Chondrocyte (in vitro differentiated cells): Measurements from ENCODE around the gene KRTAP9-1. TPM values are rescaled to one million over a fixed set of nuclear protein-coding genes. Genes with fewer than 3 reads are reported as not detected.
"Not testable (repeated sequence)": the region's sequence is repeated elsewhere in the genome, so short reads cannot be mapped to it uniquely, and the experiment has no call there.

Experiments
- DNase-seq: peaks from one replicate; pipeline ENCODE4 v3.0.0; 2021; ENCODE audit warnings: mixed read lengths, low spot score
- H3K27ac Mint-ChIP-seq: one replicate; pipeline ENCODE4 v1.8.0; 2021; ENCODE audit warnings: mild to moderate bottlenecking, moderate library complexity, mixed read lengths; ENCODE audit not compliant: unreplicated experiment
- H3K27me3 Mint-ChIP-seq: 2 replicates; pipeline ENCODE4 v1.8.0; 2021; ENCODE audit warnings: low read depth, mixed read lengths
- H3K36me3 Mint-ChIP-seq: 2 replicates; pipeline ENCODE4 v1.8.0; 2021; ENCODE audit warnings: low read depth, mixed read lengths
- H3K4me1 Mint-ChIP-seq: 2 replicates; pipeline ENCODE4 v1.8.0; 2021; ENCODE audit warnings: low read depth, mild to moderate bottlenecking, mixed read lengths
- H3K4me3 Mint-ChIP-seq: one replicate; pipeline ENCODE4 v1.8.0; 2021; ENCODE audit warnings: mild to moderate bottlenecking, moderate library complexity, mixed read lengths; ENCODE audit not compliant: unreplicated experiment
- H3K9me3 Mint-ChIP-seq: 2 replicates; pipeline ENCODE4 v1.8.0; 2021; ENCODE audit warnings: low read depth, mixed read lengths
- long read RNA-seq: library from polyadenylated mRNA; stranded (forward); transcript quantifications from one replicate; pipeline ENCODE4 v2.0.0, GENCODE V29; 2021
- total RNA-seq: library from RNA; stranded (reverse); gene quantifications from 3 replicates; pipeline ENCODE4 v1.2.1, GENCODE V29; 2021
- TF ChIP-seq, protein P1 (sequence below): fragments of 200-600 bp; sonication (generic); IDR thresholded peaks from 2 replicates; pipeline ENCODE4 v1.5.0; 2021; ENCODE audit warnings: antibody characterized with exemption, mild to moderate bottlenecking, moderate library complexity

Gene KRTAP9-1, protein sequence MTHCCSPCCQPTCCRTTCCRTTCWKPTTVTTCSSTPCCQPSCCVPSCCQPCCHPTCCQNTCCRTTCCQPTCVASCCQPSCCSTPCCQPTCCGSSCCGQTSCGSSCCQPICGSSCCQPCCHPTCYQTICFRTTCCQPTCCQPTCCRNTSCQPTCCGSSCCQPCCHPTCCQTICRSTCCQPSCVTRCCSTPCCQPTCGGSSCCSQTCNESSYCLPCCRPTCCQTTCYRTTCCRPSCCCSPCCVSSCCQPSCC
- total RNA-seq = not detected in 3 replicates
- long read RNA-seq = 0 reads

DNA sequence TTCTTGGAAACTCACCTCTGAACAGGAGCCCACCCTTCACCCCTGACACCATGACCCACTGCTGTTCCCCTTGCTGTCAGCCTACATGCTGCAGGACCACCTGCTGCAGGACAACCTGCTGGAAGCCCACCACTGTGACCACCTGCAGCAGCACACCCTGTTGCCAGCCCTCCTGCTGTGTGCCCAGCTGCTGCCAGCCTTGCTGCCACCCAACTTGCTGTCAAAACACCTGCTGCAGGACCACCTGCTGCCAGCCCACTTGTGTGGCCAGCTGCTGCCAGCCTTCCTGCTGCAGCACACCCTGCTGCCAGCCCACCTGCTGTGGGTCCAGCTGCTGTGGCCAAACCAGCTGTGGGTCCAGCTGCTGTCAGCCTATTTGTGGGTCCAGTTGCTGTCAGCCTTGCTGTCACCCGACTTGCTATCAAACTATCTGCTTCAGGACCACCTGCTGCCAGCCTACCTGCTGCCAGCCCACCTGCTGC, at the start of gene KRTAP9-1:
Gene KRTAP9-1 (plus strand): TSS at position 51 of the 482 bp plus-strand sequence. CDS start 0 bp downstream, at position 51.
- peaks cover 19% of the 10 kb centered on the region for H3K27me3 Mint-ChIP-seq

DNA sequence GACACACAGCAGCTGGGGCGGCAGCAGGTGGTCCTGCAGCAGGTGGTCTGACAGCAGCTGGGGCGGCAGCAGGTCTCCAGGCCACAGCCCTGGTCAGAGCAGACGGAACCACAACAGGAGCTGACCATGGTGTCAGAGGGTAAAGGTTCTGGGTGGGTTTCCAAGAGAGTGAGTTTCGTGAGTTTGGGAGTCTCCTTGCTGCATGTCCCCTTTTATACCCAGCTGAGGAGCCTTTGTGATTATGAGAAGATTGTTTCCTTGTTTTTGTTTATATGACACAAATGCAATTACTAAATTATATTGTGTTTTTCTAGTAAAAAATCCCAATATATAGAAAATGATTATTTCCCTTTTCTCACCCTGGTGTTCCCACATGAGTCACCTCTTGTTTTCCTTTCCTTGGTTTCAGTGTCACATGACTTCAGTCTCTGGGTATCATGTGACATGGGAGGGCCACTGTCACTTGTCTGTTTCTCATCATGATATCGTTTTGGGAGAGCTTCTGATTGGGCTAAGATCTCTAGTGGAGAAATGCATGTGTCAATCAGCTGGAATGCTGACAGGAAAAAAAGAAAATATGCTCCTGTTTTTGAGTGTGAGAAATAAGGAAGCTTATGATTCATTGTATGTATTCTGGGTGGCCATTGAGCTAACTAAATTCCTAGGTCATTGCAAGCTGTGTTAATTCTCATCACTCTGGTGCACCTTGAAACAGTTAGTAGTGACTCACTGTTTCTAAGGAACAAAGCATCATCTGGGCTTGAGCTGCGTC, 49.1 kb upstream of the KRTAP9-1 start, which contains the start of gene KRTAP4-6:
Gene KRTAP4-6 (minus strand): TSS at position 185 of the 772 bp plus-strand sequence. CDS start 57 bp downstream, at position 128.
- Mint-ChIP-seq H3K36me3 (peaks cover 10% of the 10 kb centered on the region), H3K4me1 (peaks cover 9% of the 10 kb centered on the region), H3K27me3 (no peaks in the 10 kb centered on the region), H3K4me3 (no peak within 1 kb of the TSS), H3K27ac (no peak within 1 kb of the TSS), H3K9me3 (peaks cover 30% of the 10 kb centered on the region)
- TF ChIP-seq, protein P1, sequence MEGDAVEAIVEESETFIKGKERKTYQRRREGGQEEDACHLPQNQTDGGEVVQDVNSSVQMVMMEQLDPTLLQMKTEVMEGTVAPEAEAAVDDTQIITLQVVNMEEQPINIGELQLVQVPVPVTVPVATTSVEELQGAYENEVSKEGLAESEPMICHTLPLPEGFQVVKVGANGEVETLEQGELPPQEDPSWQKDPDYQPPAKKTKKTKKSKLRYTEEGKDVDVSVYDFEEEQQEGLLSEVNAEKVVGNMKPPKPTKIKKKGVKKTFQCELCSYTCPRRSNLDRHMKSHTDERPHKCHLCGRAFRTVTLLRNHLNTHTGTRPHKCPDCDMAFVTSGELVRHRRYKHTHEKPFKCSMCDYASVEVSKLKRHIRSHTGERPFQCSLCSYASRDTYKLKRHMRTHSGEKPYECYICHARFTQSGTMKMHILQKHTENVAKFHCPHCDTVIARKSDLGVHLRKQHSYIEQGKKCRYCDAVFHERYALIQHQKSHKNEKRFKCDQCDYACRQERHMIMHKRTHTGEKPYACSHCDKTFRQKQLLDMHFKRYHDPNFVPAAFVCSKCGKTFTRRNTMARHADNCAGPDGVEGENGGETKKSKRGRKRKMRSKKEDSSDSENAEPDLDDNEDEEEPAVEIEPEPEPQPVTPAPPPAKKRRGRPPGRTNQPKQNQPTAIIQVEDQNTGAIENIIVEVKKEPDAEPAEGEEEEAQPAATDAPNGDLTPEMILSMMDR = no peak
- no peak for DNase-seq

More for the DNA sequence above, at the start of gene KRTAP9-1:
- not testable (repeated sequence) for DNase-seq, H3K4me3 Mint-ChIP-seq, H3K9me3 Mint-ChIP-seq, H3K36me3 Mint-ChIP-seq, H3K27ac Mint-ChIP-seq, H3K4me1 Mint-ChIP-seq

DNA sequence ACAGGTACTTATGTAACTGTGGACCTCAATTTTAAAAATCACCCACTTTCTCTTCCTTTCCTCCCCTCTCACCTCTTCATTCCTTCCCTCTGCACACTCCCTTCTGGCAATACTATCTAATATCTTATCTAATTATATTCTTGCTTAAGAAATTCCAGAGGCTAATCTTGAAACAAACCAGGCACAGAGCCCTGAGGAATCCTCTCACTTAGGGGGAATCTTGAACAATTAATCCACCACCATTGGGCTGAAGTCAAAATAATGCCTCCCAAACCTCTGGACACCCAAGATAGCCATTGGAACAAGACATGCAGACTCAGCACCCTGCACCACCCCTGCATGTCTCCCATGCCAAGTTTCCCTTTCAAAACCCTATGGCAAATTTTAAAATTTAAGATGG, 48.3 kb upstream of the KRTAP9-1 start:
- Mint-ChIP-seq H3K27ac (no peak overlapping the region), H3K4me3 (no peak overlapping the region), H3K27me3 (no peaks in the 10 kb centered on the region), H3K4me1 (peaks cover 9% of the 10 kb centered on the region), H3K36me3 (peaks cover 10% of the 10 kb centered on the region), H3K9me3 (peaks cover 30% of the 10 kb centered on the region)
- TF ChIP-seq, protein P1 = no peak
- no peak for DNase-seq

DNA sequence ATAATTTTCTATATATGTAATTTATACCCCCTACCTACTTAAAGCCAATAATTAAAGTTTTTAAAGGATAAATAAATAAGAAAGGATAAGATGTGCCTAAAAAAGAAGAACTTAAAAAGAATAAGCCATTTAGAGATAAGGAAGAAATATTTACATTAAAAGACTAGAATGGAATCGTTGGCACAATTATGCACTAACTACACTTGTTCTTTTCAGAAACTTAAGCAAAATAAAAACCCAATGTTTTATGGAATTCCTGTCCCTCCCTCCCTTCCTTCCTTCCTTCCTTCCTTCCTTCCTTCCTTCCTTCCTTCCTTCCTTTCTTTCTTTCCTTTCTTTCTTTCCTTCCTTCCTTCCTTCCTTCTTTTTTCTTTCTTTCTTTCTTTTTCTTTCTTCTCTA, 44.8 kb upstream of the KRTAP9-1 start:
- peaks cover 15% of the 10 kb centered on the region for H3K9me3 Mint-ChIP-seq
- no peak for DNase-seq
- no peak overlapping the region for H3K4me3 Mint-ChIP-seq
- H3K36me3 Mint-ChIP-seq = peaks cover 5% of the 10 kb centered on the region
- TF ChIP-seq, protein P1 = no peak
- H3K4me1 Mint-ChIP-seq = peaks cover 9% of the 10 kb centered on the region
- H3K27ac Mint-ChIP-seq = no peak overlapping the region
- peaks cover 2% of the 10 kb centered on the region for H3K27me3 Mint-ChIP-seq

DNA sequence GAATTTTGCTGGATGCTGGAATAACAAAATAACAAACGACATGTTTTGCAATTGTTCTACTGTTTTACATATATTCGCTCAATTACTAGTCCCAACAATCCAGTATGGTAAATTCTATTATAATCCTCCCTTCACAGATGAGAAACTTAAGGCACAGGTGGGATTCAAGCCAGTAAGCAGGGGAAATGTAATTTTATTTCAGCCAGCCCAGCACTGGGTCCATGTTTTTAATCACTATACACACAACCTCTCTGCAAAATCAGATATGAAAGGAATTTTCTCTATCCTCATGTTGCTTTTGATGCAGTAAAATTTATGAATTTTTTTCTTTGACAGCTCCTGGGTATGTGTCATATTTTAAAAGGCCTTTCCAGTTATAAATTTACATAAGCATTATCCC, 44.4 kb upstream of the KRTAP9-1 start:
- H3K9me3 Mint-ChIP-seq = peaks cover 15% of the 10 kb centered on the region
- no peak overlapping the region for H3K27ac Mint-ChIP-seq
- no peak overlapping the region for H3K4me3 Mint-ChIP-seq
- peaks cover 2% of the 10 kb centered on the region for H3K27me3 Mint-ChIP-seq
- no peak for DNase-seq
- H3K36me3 Mint-ChIP-seq = peaks cover 5% of the 10 kb centered on the region
- peaks cover 9% of the 10 kb centered on the region for H3K4me1 Mint-ChIP-seq
- TF ChIP-seq, protein P1 = no peak
